Retinal pigment epithelial cell (primary cell): ENCODE data around the gene HPSE.

ENCODE experiments used
- DNase-seq: peaks from one replicate; pipeline ENCODE4 v3.0.0-alpha.2; 2010; ENCODE audit warnings: low read depth
- H3K4me3 ChIP-seq: 2 replicates; pipeline ENCODE4 v1.5.1; 2011; ENCODE audit warnings: mild to moderate bottlenecking, low read length, control low read depth, moderate library complexity
- TF ChIP-seq, protein P1 (sequence below): conservative IDR thresholded peaks from 2 replicates; pipeline ENCODE4 v1.5.1; 2011; ENCODE audit warnings: low read depth, low read length, control low read depth, inconsistent platforms

Gene HPSE

DNA sequence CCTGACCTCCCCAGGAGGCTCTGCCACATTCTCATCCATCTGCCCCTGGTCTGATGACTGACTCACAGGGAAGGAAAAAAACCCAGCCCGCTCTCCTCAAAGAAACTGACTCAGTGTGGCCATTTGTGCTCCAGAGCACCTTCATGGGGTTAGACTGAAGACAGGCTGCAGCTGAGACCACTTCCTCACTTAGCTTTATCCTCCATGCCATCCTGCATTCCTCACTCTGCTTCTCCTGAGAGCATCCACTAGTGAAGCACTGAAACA lies 35.9 kb upstream of the HPSE start:
- no peak for DNase-seq
- no peak overlapping the region for H3K4me3 ChIP-seq
- TF ChIP-seq, protein P1, sequence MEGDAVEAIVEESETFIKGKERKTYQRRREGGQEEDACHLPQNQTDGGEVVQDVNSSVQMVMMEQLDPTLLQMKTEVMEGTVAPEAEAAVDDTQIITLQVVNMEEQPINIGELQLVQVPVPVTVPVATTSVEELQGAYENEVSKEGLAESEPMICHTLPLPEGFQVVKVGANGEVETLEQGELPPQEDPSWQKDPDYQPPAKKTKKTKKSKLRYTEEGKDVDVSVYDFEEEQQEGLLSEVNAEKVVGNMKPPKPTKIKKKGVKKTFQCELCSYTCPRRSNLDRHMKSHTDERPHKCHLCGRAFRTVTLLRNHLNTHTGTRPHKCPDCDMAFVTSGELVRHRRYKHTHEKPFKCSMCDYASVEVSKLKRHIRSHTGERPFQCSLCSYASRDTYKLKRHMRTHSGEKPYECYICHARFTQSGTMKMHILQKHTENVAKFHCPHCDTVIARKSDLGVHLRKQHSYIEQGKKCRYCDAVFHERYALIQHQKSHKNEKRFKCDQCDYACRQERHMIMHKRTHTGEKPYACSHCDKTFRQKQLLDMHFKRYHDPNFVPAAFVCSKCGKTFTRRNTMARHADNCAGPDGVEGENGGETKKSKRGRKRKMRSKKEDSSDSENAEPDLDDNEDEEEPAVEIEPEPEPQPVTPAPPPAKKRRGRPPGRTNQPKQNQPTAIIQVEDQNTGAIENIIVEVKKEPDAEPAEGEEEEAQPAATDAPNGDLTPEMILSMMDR, result no peak

DNA sequence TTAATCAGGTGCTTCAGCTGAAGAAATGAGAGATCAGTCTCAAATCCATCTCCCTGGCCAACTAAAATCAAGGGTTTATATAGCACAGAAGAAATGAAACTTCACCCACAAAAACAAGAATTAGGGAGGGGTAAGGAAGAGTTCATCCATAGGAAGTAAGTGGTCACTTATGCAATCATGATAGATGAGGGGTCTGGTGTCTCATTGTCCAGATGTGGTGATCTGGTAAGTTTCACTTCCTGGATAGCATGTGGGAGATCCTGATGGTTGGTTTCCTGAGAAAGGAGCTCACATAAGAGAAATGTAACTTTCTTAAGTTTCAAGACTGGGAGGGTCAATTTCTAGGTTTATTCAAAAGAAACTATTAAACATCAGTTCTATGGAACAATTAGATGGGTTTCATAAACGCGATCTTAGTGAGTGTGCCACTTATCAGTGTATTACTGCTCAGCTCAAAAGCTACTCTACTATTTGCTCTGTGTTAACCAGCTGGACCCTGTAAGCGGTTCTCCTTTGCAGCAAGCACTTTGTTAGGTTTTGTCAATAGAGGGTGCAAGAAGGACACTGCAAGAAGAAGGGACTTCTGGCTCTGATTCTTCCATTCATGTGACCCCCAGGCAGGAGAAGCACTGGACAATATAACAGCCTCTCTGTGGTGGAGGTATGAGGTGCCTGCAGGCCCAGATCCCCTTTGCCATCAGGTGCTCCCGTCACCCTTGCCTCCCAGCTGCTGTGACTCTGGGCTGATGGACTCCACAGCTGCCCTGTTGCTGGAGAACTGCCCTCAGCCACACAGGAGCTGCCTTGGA lies 35.4 kb upstream of the HPSE start:
- TF ChIP-seq, protein P1, result no peak
- no peak for DNase-seq
- no peak overlapping the region for H3K4me3 ChIP-seq

DNA sequence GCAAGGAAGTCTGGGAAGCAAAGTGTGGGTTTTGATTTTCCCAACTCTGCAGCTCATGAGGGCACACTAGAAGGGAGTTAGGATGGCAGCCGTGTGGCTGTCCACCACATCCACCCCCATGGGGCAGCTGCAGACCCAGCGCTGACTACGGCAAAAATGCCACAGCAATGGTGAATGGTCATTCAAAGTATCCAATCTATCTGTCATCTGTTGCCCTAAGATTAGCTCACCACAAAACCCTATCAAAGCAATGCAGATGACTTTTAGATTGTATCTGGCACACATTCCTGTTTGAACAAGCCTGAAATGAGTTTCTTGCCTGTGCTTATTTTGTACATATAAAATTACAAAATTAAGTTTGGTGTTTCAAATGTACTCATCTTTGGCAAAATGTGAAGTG lies 29.7 kb upstream of the HPSE start:
- DNase-seq, result no peak
- TF ChIP-seq, protein P1, result no peak
- no peak overlapping the region for H3K4me3 ChIP-seq

DNA sequence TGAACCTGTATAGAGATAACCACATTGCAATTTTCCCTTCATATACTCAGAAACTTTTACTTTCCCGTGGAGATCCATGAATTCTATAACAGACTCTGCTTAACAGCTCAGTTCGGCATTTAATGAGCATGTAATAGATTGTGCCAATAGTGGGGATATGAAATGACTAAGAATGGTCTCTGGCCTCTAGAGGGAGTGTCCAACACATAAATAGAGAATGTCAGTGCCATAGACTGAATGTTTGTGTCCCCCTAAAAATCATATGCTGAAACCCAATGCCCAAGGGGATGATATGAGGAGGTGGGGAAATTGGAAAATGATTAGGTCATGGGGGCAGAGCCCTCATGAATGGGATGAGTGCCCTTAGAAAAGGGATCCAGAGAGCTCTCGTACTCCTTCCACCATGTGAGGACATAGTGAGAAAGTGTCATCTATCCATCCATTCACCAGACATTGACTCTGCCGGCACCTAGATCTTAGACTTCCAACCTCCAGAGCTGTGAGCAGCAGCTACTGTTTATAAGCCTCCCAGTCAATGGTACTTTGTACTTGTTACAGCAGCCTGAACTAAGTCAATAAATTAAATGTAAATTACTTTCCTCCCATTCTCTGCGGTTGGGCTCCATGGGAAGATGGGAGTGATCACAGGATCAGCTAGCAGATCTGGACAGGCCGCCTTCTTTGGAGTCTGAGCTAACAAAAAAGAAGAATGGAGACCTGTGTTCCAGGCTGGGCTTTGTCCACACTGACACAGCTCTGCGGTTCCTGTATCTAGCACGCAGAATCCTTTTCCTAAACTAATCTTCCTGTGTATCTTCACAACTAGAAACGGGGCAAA lies 28.1 kb upstream of the HPSE start:
- TF ChIP-seq, protein P1, result peak; percentile 59
- no peak overlapping the region for H3K4me3 ChIP-seq
- peak; percentile 8 for DNase-seq

DNA sequence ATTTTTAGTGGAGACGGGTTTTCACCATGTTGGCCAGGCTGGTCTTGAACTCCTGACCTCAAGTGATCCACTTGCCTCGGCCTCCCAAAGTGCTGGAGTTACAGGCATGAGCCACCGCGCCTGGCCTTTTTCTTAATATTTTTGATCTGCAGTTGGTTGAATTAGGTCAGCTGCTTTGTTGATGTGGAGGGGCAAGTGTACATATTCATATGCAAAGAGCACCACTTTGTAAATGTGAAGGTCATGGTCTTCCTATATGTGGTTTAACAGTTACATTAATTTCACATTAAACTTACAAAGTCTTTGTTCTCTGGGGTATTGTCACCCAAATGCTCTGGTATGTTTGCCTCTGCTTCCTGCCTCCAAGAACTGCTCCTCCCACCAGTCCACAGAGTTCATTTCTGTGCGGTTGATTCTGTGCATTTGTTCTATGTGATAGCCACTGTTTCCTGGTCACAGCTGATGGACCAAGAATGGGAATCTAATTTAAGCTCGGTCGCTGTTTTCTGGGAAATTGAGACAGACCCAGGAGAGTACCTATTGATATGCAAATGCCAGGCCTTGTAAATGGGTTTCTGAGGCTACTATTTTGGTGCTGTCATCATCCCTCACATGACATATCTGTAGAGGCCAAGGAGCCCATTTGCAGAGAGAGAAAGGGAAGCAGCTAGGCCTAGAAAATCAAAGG lies 26.9 kb upstream of the HPSE start:
- no peak overlapping the region for H3K4me3 ChIP-seq
- TF ChIP-seq, protein P1, result no peak
- no peak for DNase-seq

DNA sequence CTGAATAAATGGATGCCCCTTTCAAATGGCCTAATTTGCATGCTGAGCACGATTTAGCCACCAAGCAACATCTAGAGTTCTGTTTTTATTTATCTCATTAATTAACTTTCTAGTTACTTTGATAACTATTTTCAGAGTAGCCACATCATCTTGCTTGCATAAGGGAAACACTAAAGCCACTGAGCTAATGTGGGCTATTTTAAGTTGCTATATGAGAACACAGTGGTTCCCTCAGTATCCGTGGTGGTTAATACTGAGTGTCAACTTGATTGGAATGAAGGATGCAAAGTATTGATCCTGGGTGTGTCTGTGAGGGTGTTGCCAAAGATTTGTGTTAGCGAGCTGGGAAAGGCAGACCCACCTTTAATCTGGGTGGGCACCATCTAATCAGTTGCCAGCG lies 25.4 kb upstream of the HPSE start:
- TF ChIP-seq, protein P1, result no peak
- no peak overlapping the region for H3K4me3 ChIP-seq
- no peak for DNase-seq
